Fibroblast of skin of left biceps (primary cell): Measurements from ENCODE around the gene MLLT3.
"Not testable (repeated sequence)": the region's sequence is repeated elsewhere in the genome, so short reads cannot be mapped to it uniquely, and the experiment has no call there.

Experiments used
- DNase-seq, 2 experiments: peaks; one replicate each; pipeline ENCODE4 v3.0.0-alpha.2; 2013; ENCODE audit warnings: low read depth in 2 of 2

MLLT3 gene

GRCh38 chr9:20597862-20598261 is 24.4 kb downstream of the MLLT3 start:
- no peak for DNase-seq

GRCh38 chr9:20594608-20595007 is 27.7 kb downstream of the MLLT3 start:
- DNase-seq, result no peak

- no peak for DNase-seq
These were observed 28.8 kb downstream of the MLLT3 start for GRCh38 chr9:20593537-20593936.

DNA sequence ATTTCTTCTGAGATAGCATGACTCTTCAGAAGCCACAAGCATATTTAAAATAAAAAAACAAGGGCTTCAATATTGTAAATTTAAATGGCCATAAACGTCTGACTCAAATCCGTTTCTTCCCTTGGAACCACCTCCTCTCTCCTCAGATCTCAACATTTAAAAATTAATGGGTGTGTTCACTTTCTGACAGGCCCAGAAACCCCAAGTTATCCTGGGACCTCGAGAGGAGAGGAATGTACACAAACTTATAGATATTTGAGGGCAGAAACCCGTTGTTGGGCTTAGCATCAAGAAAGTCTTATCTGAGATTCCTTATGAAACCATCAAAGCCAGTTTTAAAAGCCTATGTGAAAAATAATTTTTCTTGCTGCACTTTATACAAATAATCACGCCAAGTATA is 29.2 kb downstream of the MLLT3 start:
- no peak for DNase-seq

DNA sequence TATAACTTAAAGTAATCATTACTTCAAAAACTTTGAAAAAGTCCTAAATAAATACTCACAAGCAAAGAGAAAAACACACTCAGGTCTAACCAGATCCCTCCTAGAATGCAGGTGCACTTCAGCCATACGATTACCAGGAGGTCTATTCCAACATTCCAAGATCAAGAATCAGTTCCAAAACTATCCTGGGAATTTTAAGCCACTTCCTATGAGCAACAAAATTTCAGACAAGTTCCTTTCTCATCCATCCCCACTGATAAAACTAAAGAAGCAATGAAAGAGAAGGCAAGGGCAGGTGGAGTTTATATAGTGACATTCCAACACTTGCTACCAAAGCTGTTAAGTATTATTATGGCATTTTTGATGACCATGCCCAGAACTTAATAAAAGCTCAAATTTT is 29.6 kb downstream of the MLLT3 start:
- peak in 1 of 2 experiments; percentile 5 for DNase-seq

DNA sequence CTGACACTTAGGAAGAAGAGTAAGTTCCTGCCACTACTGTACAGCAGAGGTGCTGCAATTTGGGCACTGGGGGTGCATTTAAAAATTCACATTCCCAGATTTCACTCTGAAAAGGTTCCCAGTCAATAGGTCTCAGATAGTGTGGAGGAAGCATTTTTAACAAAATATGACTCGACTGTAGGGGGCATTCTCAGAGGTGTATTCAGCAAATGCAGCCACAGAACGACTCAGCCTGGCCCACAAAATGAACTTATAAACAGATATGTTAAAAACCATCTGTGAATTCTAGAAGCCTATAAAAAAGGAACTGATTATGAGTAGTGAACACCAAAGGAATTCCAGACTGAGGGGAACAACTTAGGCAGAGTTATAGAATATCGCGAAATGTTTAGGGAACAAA is 31.1 kb downstream of the MLLT3 start:
- DNase-seq, result no peak

DNA sequence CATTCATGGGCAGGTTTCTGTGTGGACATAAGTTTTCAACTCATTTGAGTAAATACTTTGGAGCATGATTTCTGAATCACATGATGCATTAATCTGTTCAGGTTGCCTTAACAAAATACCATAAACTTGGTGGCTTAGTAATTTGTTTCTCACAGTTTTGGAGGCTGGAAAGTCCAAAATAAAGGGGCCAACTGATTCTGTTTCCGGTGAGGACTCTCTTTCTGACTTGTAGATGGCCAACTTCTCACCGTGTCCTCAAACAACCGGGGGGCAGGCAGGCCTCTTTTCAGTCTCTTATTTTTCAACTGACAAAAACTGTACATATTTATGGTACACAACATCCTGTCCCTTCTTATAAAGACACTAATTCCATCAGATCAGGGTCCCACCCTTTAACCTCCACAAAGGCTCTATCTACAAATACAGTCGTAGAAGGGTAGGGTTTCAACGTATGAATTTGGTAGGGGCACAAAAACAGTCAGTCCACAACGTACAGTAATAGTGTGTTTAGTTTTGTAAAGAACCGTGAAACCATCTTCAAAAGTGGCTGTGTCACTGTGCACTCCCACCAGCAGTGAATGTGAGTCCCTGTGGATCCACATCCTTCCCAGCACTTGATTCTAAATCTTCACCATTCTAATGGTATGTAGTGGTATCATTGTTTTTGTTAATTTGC is 37.2 kb downstream of the MLLT3 start:
- DNase-seq, result no peak

- DNase-seq, result not testable (repeated sequence)
These were observed 39.2 kb downstream of the MLLT3 start for GRCh38 chr9:20583088-20583487.

DNA sequence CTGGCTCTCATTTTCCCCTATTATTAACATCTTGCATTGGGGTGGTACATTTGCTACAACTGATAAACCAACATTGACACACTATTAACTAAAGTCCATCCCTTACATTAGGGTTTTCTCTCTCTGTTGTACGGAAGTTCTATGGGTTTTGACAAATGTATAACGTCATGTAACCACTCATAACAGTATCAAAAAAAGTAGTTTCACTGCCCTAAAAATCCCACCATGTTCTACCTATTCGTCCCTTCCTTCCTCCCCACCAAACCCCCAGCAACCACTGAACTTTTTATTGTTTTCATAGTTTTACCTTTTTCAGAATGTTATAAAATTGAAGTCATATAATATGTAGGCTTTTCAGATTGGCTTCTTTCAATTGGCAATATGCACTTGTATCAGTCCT is 40.1 kb downstream of the MLLT3 start:
- DNase-seq, result no peak

- no peak for DNase-seq
These were observed 41.6 kb downstream of the MLLT3 start for GRCh38 chr9:20580673-20581072.

- DNase-seq, result no peak
These were observed 42.6 kb downstream of the MLLT3 start for GRCh38 chr9:20579524-20580314.

- no peak for DNase-seq
These were observed 49.3 kb downstream of the MLLT3 start for GRCh38 chr9:20573023-20573422.

- DNase-seq, result no peak
These were observed 51.5 kb downstream of the MLLT3 start for GRCh38 chr9:20570756-20571155.

GRCh38 chr9:20570087-20570486 is 52.2 kb downstream of the MLLT3 start:
- DNase-seq, result no peak

DNA sequence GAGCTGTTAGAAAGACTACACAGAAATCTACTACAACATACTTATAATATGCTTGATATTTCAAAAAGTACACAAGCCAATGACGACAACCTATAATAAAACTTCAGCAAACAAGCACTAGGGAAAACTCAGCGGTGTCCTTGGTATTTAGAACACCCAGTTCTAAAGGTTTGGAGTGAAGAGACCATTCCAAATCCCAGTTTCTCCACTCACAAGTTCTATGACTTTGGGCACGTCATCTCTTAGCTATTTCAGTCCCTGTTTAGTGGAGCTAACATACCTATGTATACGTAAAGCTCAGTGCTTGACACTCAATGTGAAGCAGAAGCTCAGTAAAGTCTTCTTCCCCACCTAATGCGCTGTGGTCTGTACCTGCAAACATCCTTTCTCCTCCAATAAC is 52.8 kb downstream of the MLLT3 start:
- DNase-seq, result no peak

DNA sequence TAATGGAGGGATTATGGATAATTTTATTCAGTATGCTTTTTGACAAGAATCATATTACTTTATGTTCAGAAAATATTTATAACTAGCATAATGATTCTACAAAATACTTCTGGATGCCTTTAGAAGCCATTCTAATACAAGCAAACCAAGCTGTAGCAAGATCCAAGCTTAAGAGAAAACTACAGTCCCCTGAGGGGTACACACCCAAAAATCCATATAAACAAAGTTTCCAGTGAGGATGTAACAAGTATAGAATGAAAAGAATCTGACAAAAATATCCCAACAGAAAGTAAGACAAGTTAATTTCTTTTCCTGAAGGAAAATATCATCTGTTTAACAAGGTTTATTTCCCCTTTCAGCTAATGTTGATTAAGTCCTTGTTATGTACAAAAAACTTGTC is 53.9 kb downstream of the MLLT3 start:
- no peak for DNase-seq

DNA sequence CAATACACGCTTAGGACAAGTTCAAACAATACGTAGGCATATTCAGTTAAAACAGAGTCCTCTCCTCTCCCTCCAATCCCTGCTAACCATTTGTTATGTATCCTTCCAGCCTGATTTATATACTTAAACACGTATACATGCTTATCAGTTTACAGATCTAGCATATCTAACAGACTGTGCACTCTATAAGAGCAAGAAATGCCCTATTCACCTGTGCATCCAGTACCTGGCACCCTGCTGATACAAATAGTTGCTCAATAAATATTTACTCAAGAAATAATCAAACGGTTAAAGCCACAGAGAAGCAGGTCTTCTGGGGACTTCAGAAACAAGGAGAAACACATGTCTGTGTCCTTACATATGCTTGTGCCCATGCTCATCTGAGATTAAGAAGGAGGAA is 55.9 kb downstream of the MLLT3 start:
- DNase-seq, result no peak

DNA sequence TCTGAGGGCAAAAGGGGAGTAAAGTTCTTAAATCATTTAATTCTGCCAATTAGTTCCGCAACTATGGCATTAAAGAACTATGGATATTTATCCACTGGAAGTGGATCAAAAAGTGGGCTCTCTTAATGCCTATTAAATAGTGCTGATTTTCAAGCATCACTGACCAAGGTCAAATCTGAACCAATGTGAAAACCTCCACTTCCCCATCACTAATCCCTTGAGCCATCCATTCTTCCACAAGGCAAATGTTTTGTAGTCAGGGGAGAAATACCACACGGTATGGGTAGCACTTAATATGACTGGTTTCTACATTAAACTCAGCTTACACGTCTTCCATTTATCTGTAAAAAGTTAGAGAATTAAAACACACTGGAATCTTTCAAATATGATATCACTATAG is 57.6 kb downstream of the MLLT3 start:
- DNase-seq, result no peak

- DNase-seq, result peak; percentile 18 to 33
These were observed 58.4 kb downstream of the MLLT3 start for GRCh38 chr9:20563917-20564316.

GRCh38 chr9:20562051-20562450 is 60.2 kb downstream of the MLLT3 start:
- DNase-seq, result no peak

- no peak for DNase-seq
These were observed 60.8 kb downstream of the MLLT3 start for GRCh38 chr9:20561531-20561930.

DNA sequence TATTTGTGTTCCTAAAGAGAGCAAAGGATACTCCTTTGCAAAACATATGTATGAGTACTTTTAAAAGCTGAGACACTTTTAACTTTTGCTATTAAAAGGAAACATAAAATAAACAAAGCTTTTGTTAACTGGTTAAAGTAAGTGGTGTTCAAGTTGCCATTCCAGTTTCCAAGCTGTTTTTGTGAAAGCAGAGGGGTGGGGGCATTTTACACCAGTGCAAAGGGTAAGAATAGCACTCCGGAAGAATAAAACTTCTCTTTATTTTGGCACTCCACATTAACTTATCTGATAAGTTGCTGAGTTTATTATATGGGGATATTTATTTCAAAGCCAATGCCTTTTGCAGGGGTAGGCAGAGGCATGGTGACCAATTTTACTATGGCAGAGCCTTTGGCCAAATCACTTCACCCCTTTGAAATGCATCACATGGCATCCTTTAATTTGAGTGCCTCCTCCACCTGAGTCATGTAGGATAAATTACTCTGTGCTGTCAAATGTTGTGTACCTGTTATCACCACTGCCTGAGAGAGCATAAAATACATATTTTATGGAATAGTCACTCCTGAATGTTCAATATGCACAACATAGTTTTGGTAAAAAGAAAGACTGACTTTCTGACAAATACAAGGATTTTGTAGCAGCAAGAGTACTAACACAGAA is 62.9 kb downstream of the MLLT3 start:
- no peak for DNase-seq

GRCh38 chr9:20558566-20559016 is 63.7 kb downstream of the MLLT3 start:
- peak; percentile 51 to 57 for DNase-seq
